NB4 (cell line): Measurements from ENCODE around the gene YJU2.

Experiments used
- DNase-seq: peaks from one replicate; pipeline ENCODE4 v3.0.0; 2010; ENCODE audit warnings: low read depth
- H3K4me3 ChIP-seq: one replicate; pipeline ENCODE4 v1.5.1; 2011; ENCODE audit warnings: mild to moderate bottlenecking, low read depth, low read length, moderate library complexity
- MYC ChIP-seq: IDR thresholded peaks from 2 replicates; pipeline ENCODE4 v1.6.1; 2011; ENCODE audit warnings: low read depth, low read length
- POLR2A ChIP-seq: IDR thresholded peaks from 2 replicates; pipeline ENCODE4 v1.6.1; 2011; ENCODE audit warnings: mild to moderate bottlenecking; ENCODE audit not compliant: insufficient read length; ENCODE audit errors: extremely low read depth
- TF ChIP-seq, protein P1 (sequence below): IDR thresholded peaks from one replicate; pipeline ENCODE4 v1.5.1; 2012; ENCODE audit warnings: low read depth, low read length
- TF ChIP-seq, protein P2 (sequence below): IDR thresholded peaks from 2 replicates; pipeline ENCODE4 v1.6.1; 2011; ENCODE audit warnings: low read depth, low read length

Gene YJU2

DNA sequence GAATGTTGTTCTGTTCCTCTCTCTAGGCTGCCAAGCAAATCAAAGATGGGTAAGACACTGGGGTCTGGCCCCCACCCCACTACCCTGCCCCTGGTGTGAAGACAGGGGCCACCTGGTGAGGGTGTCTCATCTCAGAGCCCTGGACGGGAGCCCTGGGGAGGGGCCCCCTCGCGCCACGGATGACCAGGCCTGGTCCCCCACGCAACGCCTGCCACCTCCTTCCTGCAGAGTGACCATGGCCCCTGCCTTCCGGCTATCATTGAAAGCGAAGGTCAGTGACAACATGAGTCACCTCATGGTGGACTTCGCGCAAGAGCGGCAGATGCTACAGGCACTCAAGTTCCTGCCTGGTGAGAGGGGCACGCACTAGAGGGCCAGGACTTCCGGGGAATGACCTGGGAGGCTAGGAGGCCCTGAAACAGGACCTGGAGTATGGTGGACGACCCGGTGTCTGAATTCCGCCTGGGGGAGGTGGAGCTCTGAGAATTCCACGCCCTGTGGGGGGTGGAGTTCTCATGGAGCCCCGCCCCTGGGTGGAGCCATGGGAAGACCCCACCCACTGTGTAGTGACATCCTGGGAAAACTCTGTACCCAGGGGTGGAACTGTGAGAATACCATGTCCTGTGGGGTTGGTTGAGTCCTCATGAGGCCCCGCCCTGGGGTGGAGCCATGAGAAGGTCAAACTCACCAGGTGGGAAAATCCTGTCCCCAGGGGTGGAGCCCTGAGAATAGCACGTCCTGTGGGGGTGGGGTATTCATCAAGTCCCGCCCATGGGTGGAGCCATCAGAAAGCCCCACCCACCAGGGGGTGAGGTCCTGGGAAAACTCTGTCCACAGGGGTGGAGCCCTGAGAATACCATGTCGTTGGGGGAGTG is 63.6 kb downstream of the YJU2 start:
- DNase-seq = no peak
- no peak overlapping the region for H3K4me3 ChIP-seq

DNA sequence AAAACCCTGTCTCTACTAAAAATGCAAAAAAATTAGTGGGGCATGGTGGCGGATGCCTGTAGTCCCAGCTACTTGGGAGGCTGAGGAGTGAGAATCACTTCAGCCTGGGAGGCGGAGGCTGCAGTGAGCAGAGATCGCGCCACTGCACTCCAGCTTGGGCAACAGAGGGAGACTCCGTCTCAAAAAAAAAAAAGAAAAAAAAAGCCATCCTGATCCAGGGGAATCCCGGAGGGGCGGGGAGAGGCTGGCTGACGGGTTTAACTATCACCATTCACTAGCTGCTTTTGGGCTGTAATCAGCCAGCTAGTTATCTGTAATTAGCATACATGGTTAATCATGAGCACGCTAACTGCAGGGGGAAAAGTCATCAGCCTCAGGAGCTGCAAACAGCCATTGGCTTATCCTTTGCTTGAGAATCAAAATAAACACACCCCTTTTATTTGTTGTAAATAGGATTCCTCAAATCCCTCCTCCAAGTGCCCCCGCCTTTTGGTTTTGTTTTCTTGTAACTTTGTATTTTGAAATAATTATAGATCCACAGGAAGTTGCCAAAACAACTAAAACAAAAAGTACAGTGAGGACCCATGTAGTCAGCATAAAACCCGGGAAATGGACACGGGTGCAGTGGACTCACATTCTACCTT is 67.1 kb downstream of the YJU2 start:
- H3K4me3 ChIP-seq = no peak overlapping the region
- no peak for TF ChIP-seq POLR2A
- no peak for DNase-seq

More for the DNA sequence above, 63.6 kb downstream of the YJU2 start:
- TF ChIP-seq, protein P1, sequence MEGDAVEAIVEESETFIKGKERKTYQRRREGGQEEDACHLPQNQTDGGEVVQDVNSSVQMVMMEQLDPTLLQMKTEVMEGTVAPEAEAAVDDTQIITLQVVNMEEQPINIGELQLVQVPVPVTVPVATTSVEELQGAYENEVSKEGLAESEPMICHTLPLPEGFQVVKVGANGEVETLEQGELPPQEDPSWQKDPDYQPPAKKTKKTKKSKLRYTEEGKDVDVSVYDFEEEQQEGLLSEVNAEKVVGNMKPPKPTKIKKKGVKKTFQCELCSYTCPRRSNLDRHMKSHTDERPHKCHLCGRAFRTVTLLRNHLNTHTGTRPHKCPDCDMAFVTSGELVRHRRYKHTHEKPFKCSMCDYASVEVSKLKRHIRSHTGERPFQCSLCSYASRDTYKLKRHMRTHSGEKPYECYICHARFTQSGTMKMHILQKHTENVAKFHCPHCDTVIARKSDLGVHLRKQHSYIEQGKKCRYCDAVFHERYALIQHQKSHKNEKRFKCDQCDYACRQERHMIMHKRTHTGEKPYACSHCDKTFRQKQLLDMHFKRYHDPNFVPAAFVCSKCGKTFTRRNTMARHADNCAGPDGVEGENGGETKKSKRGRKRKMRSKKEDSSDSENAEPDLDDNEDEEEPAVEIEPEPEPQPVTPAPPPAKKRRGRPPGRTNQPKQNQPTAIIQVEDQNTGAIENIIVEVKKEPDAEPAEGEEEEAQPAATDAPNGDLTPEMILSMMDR = no peak
- TF ChIP-seq POLR2A (no peak), MYC (no peak)
- TF ChIP-seq, protein P2, sequence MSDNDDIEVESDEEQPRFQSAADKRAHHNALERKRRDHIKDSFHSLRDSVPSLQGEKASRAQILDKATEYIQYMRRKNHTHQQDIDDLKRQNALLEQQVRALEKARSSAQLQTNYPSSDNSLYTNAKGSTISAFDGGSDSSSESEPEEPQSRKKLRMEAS = no peak

DNA sequence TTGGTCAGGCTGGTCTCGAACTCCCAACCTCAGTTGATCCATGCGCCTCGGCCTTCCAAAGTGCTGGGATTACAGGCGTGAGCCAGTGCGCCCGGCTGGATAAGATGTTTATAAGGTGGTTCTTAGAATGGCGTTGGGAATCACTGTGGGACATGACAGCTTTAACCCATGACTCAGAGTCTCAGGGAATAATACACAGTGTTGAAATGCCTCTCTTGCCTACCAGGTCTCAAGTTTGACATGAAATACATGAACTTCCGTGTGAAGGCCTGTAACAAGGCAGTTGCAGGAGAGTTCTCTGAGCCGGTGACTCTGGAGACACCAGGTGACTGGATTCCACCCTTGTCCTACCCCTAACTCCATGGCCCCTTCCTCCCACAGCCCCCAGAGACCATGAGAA is 70.1 kb downstream of the YJU2 start:
- TF ChIP-seq, protein P2 = no peak
- TF ChIP-seq, protein P1 = no peak
- TF ChIP-seq POLR2A (no peak), MYC (no peak)
- DNase-seq = no peak

DNA sequence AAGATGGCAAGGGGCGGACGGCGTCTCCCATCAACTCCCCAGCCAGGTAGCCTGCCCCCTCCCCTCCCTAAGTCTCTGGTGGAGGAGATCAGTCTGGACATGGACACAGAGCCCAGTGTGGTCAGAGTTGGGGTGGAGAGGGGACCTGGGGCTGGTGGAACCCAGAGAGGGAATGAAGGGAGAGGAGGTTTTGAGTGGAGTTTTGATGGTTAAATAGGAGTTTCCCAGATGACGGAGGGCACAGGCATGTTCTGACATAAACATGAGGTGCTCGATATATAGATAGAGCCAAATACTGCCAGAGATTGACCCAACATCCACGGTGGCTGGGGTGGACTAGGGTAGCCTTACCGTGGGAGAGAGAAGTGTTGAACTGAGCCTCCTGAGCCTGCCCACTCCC is 71.6 kb downstream of the YJU2 start:
- DNase-seq = no peak
- no peak overlapping the region for H3K4me3 ChIP-seq
- TF ChIP-seq POLR2A = no peak
- TF ChIP-seq, protein P2 = no peak
- TF ChIP-seq MYC = no peak
- TF ChIP-seq, protein P1 = no peak

More for the DNA sequence above, 70.1 kb downstream of the YJU2 start:
- no peak overlapping the region for H3K4me3 ChIP-seq
